ENCODE data around the gene MAP3K20. TPM values are rescaled to one million over a fixed set of nuclear protein-coding genes. Genes with fewer than 3 reads are reported as not detected.

The MAP3K20 gene
- total RNA-seq, 1 experiment from 2014 or later = 15.2 TPM

DNA sequence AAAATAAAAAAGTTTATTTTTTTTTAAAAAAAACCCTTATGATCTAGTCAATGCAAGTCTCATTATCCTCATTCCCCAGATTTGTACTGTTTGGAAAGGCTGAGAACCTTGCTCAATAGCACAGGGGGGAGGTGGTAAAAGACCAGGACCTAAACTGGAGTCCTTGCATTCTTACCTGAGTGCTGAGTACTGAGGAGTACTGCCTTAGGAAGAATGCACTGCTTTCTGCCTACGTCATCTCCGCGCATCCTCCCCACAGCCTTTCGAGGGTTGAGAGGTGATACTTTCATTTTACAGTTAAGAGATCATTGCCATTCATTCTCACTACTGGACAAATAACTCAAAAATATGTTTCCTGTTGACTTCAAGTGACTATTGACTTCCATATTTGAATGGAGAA is 73.8 kb downstream of the MAP3K20 start:
- no peak for TF ChIP-seq NFATC4 (CRISPR knock-in tag; IDR thresholded peaks at IDR 0.05)
- no peak for TF ChIP-seq TCF7 (CRISPR knock-in tag; IDR thresholded peaks at IDR 0.05; ENCODE audit: low read depth)
- TF ChIP-seq, protein P1, sequence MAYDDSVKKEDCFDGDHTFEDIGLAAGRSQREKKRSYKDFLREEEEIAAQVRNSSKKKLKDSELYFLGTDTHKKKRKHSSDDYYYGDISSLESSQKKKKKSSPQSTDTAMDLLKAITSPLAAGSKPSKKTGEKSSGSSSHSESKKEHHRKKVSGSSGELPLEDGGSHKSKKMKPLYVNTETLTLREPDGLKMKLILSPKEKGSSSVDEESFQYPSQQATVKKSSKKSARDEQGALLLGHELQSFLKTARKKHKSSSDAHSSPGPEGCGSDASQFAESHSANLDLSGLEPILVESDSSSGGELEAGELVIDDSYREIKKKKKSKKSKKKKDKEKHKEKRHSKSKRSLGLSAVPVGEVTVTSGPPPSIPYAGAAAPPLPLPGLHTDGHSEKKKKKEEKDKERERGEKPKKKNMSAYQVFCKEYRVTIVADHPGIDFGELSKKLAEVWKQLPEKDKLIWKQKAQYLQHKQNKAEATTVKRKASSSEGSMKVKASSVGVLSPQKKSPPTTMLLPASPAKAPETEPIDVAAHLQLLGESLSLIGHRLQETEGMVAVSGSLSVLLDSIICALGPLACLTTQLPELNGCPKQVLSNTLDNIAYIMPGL (CRISPR knock-in tag; IDR thresholded peaks at IDR 0.05) = no peak
- TF ChIP-seq, protein P2, sequence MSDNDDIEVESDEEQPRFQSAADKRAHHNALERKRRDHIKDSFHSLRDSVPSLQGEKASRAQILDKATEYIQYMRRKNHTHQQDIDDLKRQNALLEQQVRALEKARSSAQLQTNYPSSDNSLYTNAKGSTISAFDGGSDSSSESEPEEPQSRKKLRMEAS (CRISPR knock-in tag; IDR thresholded peaks at IDR 0.05) = no peak
- TF ChIP-seq NR1H2 (CRISPR knock-in tag; IDR thresholded peaks at IDR 0.05) = no peak
- TF ChIP-seq TEAD4 (CRISPR knock-in tag; IDR thresholded peaks at IDR 0.05) = no peak
- no peak for TF ChIP-seq JAZF1 (CRISPR knock-in tag; IDR thresholded peaks at IDR 0.05)
- no peak for TF ChIP-seq JUN (CRISPR knock-in tag; IDR thresholded peaks at IDR 0.05)
- TF ChIP-seq ELF4 (CRISPR knock-in tag; IDR thresholded peaks at IDR 0.05; ENCODE audit: low read depth) = no peak
- no peak for TF ChIP-seq CREB1 (CRISPR knock-in tag; IDR thresholded peaks at IDR 0.05)
- TF ChIP-seq, protein P3, sequence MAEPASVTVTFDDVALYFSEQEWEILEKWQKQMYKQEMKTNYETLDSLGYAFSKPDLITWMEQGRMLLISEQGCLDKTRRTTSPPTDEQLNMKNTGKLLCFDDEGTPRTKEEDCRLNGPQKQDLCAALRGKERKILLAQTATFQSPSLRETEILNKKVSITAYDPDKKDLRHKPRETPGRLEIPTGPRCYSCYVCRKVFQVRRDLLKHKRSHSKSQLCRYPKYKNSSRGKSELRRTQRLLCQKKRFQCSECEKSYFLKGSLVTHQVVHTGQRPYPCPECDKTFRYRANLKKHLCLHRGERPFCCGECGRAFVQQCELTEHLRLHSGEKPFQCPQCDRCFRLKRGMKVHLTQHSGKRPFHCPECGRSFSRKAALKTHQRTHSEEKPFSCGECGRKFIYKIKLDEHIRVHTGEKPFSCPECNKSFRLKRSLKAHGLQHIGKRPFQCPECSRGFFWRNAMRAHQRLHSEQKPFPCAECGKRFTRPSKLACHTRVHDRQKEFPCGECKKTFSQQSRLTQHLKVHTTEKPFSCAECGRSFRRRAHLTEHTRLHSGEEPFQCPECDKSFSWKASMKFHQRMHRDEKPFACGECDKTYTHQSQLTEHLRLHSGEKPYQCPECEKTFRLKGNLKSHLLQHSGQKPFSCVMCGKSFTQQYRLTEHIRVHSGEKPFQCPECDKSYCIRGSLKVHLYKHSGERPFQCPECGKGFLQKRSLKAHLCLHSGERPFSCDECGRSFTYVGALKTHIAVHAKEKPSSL (CRISPR knock-in tag; conservative IDR thresholded peaks at IDR 0.05) = no peak
- no peak for TF ChIP-seq ESRRA (CRISPR knock-in tag; IDR thresholded peaks at IDR 0.05; ENCODE audit: borderline replicate concordance)
- TF ChIP-seq MYBL2 (CRISPR knock-in tag; IDR thresholded peaks at IDR 0.05) = no peak
- no peak for TF ChIP-seq NR3C1 (CRISPR knock-in tag; conservative IDR thresholded peaks at IDR 0.05; ENCODE audit: low read depth)
- TF ChIP-seq, protein P4, sequence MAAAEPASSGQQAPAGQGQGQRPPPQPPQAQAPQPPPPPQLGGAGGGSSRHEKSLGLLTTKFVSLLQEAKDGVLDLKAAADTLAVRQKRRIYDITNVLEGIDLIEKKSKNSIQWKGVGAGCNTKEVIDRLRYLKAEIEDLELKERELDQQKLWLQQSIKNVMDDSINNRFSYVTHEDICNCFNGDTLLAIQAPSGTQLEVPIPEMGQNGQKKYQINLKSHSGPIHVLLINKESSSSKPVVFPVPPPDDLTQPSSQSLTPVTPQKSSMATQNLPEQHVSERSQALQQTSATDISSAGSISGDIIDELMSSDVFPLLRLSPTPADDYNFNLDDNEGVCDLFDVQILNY (CRISPR knock-in tag; IDR thresholded peaks at IDR 0.05) = no peak
- TF ChIP-seq, protein P5, sequence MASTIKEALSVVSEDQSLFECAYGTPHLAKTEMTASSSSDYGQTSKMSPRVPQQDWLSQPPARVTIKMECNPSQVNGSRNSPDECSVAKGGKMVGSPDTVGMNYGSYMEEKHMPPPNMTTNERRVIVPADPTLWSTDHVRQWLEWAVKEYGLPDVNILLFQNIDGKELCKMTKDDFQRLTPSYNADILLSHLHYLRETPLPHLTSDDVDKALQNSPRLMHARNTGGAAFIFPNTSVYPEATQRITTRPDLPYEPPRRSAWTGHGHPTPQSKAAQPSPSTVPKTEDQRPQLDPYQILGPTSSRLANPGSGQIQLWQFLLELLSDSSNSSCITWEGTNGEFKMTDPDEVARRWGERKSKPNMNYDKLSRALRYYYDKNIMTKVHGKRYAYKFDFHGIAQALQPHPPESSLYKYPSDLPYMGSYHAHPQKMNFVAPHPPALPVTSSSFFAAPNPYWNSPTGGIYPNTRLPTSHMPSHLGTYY (CRISPR knock-in tag; IDR thresholded peaks at IDR 0.05) = no peak
- TF ChIP-seq TP53 (CRISPR knock-in tag; IDR thresholded peaks at IDR 0.05) = no peak
- TF ChIP-seq, protein P6, sequence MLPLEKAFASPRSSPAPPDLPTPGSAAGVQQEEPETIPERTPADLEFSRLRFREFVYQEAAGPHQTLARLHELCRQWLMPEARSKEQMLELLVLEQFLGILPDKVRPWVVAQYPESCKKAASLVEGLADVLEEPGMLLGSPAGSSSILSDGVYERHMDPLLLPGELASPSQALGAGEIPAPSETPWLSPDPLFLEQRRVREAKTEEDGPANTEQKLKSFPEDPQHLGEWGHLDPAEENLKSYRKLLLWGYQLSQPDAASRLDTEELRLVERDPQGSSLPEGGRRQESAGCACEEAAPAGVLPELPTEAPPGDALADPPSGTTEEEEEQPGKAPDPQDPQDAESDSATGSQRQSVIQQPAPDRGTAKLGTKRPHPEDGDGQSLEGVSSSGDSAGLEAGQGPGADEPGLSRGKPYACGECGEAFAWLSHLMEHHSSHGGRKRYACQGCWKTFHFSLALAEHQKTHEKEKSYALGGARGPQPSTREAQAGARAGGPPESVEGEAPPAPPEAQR (CRISPR knock-in tag; IDR thresholded peaks at IDR 0.05) = no peak
- TF ChIP-seq, protein P7, sequence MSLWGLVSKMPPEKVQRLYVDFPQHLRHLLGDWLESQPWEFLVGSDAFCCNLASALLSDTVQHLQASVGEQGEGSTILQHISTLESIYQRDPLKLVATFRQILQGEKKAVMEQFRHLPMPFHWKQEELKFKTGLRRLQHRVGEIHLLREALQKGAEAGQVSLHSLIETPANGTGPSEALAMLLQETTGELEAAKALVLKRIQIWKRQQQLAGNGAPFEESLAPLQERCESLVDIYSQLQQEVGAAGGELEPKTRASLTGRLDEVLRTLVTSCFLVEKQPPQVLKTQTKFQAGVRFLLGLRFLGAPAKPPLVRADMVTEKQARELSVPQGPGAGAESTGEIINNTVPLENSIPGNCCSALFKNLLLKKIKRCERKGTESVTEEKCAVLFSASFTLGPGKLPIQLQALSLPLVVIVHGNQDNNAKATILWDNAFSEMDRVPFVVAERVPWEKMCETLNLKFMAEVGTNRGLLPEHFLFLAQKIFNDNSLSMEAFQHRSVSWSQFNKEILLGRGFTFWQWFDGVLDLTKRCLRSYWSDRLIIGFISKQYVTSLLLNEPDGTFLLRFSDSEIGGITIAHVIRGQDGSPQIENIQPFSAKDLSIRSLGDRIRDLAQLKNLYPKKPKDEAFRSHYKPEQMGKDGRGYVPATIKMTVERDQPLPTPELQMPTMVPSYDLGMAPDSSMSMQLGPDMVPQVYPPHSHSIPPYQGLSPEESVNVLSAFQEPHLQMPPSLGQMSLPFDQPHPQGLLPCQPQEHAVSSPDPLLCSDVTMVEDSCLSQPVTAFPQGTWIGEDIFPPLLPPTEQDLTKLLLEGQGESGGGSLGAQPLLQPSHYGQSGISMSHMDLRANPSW (CRISPR knock-in tag; conservative IDR thresholded peaks at IDR 0.05; ENCODE audit: low read depth) = no peak
- no peak for TF ChIP-seq RORB (CRISPR knock-in tag; IDR thresholded peaks at IDR 0.05)

More for the DNA sequence above, 73.8 kb downstream of the MAP3K20 start:
- H3K9me3 Mint-ChIP-seq = no peaks in the 10 kb centered on the region
- DNase-seq (ENCODE audit: low spot score) (no peak), ATAC-seq (no peak)
- H3K27me3 Mint-ChIP-seq (ENCODE audit: low read depth) = no peaks in the 10 kb centered on the region
- ChIA-PET CTCF (no interaction called here), POLR2A (no interaction called here)
- no peaks in the 10 kb centered on the region for H3K36me3 Mint-ChIP-seq
- no peak overlapping the region for H3K4me3 Mint-ChIP-seq
- H3K27ac Mint-ChIP-seq = no peak overlapping the region
- H3K4me1 Mint-ChIP-seq = peaks cover 15% of the 10 kb centered on the region

Measured in WTC11 (cell line).